Amygdala (tissue), 56 donors: ENCODE results near the gene GRN.
A peak's percentile ranks its signal among the peaks of the same experiment; 100 is the strongest.
"Not testable (repeated sequence)": the region's sequence is repeated elsewhere in the genome, so short reads cannot be mapped to it uniquely, and the experiment has no call there.

Experiments
- DNase-seq, 56 donors: peaks; one replicate each; lab custom pipeline; 2025; lab: John Stamatoyannopoulos, UW

Gene GRN

GRCh38 chr17:44376779-44377178 is 31.7 kb downstream of the GRN start:
- no peak for DNase-seq

GRCh38 chr17:44378171-44378705 is 33.1 kb downstream of the GRN start:
- no peak for DNase-seq

GRCh38 chr17:44379887-44380286 is 34.8 kb downstream of the GRN start:
- DNase-seq: no peak

- DNase-seq: no peak
These were observed 35.7 kb downstream of the GRN start for GRCh38 chr17:44380767-44381166.

- no peak for DNase-seq
These were observed 36.8 kb downstream of the GRN start for GRCh38 chr17:44381810-44382305.

GRCh38 chr17:44382917-44383316 is 37.8 kb downstream of the GRN start:
- no peak for DNase-seq

- no peak for DNase-seq
These were observed 38.3 kb downstream of the GRN start for GRCh38 chr17:44383363-44383762.

- DNase-seq: no peak
These were observed 38.8 kb downstream of the GRN start for GRCh38 chr17:44383861-44384260.

- no peak for DNase-seq
These were observed 39.2 kb downstream of the GRN start for GRCh38 chr17:44384281-44384822.

- no peak for DNase-seq
These were observed 39.8 kb downstream of the GRN start for GRCh38 chr17:44384823-44385286.

- DNase-seq: peak in 35 of 56 donors; percentile 8 to 84 (median 47)
These were observed 40.4 kb downstream of the GRN start for GRCh38 chr17:44385287-44386181.

GRCh38 chr17:44386182-44386525 is 41.1 kb downstream of the GRN start:
- DNase-seq: no peak

GRCh38 chr17:44387804-44388203 is 42.7 kb downstream of the GRN start:
- DNase-seq: no peak

GRCh38 chr17:44389281-44389680 is 44.2 kb downstream of the GRN start, which contains the start of gene ITGA2B:
Gene ITGA2B (minus strand): TSS chr17:44389649. CDS start chr17:44389473, 176 bp downstream.
- no peak for DNase-seq

- DNase-seq: no peak
These were observed 44.7 kb downstream of the GRN start for GRCh38 chr17:44389723-44390202.

GRCh38 chr17:44390250-44390870 is 45.3 kb downstream of the GRN start:
- no peak for DNase-seq

GRCh38 chr17:44394112-44394511 is 49.0 kb downstream of the GRN start:
- DNase-seq: not testable (repeated sequence)

GRCh38 chr17:44394833-44395232 is 49.7 kb downstream of the GRN start:
- DNase-seq: no peak

- DNase-seq: no peak
These were observed 51.8 kb downstream of the GRN start for GRCh38 chr17:44396946-44397345.

- DNase-seq: no peak
These were observed 52.7 kb downstream of the GRN start for GRCh38 chr17:44397479-44398440.
